Measurements from ENCODE around the gene TBCD.

- TF ChIP-seq EZH2 (IDR thresholded peaks at IDR 0.05; ENCODE audit: insufficient read depth, poor library complexity, severe bottlenecking) (no peak), EZH2phosphoT487 (IDR thresholded peaks at IDR 0.05; ENCODE audit: insufficient read depth, low read depth) (no peak)
These were observed 34.6 kb downstream of the TBCD start for GRCh38 chr17:82786427-82786826.
